Measurements from ENCODE around the gene TEDDM1. TPM values are rescaled to one million over a fixed set of nuclear protein-coding genes. Genes with fewer than 3 reads are reported as not detected.
A peak's percentile ranks its signal among the peaks of the same experiment; 100 is the strongest.

Gene TEDDM1
- total RNA-seq, 3 donors from 2014 or later (not counting 1 experiment from before 2014, with no cell fraction given) = not detected

DNA sequence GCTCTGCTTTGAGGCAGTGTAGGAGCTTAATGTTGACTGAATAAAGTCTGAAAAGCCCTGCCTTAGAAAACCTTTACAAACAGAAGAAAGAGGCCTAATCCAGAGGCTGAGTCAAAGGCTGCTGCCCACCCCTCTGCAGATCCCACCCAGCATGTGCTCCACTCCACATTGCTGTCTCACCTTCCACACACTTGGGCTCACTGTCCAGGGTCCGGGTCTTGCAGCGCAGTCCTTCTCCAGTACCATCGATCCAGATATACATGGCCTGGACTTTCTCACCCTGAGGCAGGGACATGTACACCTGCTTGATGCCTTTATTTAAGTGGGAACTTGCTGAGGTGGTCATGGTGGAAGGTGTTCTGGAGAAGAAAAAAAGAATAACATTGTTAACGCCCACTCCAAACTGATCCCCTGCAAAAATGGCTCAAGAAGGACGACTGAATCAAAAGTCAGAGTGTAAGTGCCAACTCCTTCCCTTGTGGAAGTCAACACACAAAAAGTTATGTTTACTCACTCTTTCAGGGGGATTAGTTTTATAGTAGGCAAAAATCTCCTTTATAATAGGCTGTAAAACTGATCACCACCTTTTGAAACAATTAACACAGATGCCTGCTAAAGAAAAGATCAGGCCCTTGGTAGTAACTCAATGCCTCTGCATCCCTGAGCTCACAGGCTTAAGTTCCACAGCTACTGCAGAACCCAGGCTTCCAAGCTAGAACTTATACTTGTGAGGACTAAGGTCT, 11.9 kb downstream of the TEDDM1 start:
- H3K9me3 ChIP-seq (ENCODE audit: control insufficient read depth, insufficient read depth, low read length) = no peaks in the 10 kb centered on the region
- no peaks in the 10 kb centered on the region for H3K27me3 ChIP-seq (ENCODE audit: control insufficient read depth, insufficient read depth, low read length)
- H3K27ac Mint-ChIP-seq = peak overlapping the region; percentile 86 to 97
- H3K4me3 ChIP-seq (ENCODE audit: low read length) = no peak overlapping the region
- no peak for TF ChIP-seq CTCF (IDR thresholded peaks at IDR 0.05)
- 88% methylated on average over 5 of the region's 5 CpGs for WGBS (ENCODE audit: insufficient coverage)
- intact Hi-C loops (cut with micrococcal nuclease) = no loop called here
- H3K36me3 ChIP-seq (ENCODE audit: control insufficient read depth, insufficient read depth, low read length) = peaks cover 45% of the 10 kb centered on the region
- H3K9me3 Mint-ChIP-seq = no peaks in the 10 kb centered on the region
- H3K36me3 Mint-ChIP-seq = peaks cover 33% of the 10 kb centered on the region
- DNase-seq (no peak), ATAC-seq (no peak)
- H3K4me3 Mint-ChIP-seq = peak overlapping the region; percentile 99
- H3K27ac ChIP-seq (ENCODE audit: low read length) = no peak overlapping the region
- peaks cover 34 to 38% of the 10 kb centered on the region in 2 donors for H3K4me1 Mint-ChIP-seq
- no peaks in the 10 kb centered on the region for H3K27me3 Mint-ChIP-seq (ENCODE audit: low read depth in 2 of 2)
- peaks cover 18% of the 10 kb centered on the region for H3K4me1 ChIP-seq (ENCODE audit: control insufficient read depth, insufficient read depth, low read length)

DNA sequence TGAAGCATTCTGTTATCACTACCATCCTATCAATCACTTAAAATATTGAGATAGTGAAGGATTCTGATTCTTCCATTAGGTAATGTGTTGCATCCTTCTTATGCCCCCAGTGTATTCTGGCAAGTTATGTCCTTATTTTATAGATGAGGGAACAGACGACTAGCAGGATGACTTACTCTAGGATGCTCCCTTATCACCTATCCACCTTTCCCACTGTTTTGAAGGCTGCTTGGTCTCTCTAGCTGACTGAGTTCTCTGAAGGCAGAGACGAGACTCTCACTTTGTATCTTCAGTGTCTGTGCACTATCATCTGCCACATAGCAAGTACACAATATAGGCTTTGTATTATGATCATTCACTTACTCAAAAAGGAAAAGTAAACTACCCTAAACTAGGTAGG, 12.9 kb downstream of the TEDDM1 start:
- no peak overlapping the region for H3K4me3 ChIP-seq (ENCODE audit: low read length)
- peaks cover 18% of the 10 kb centered on the region for H3K4me1 ChIP-seq (ENCODE audit: control insufficient read depth, insufficient read depth, low read length)
- 92% methylated on average over 2 of the region's 2 CpGs for WGBS (ENCODE audit: insufficient coverage)
- peaks cover 50% of the 10 kb centered on the region for H3K36me3 ChIP-seq (ENCODE audit: control insufficient read depth, insufficient read depth, low read length)
- ATAC-seq (no peak), DNase-seq (no peak)
- H3K27me3 Mint-ChIP-seq (ENCODE audit: low read depth in 2 of 2) = no peaks in the 10 kb centered on the region
- no peak overlapping the region for H3K27ac ChIP-seq (ENCODE audit: low read length)
- H3K27me3 ChIP-seq (ENCODE audit: control insufficient read depth, insufficient read depth, low read length) = no peaks in the 10 kb centered on the region
- intact Hi-C loops (cut with micrococcal nuclease) = no loop called here
- peaks cover 29 to 33% of the 10 kb centered on the region in 2 donors for H3K4me1 Mint-ChIP-seq
- no peaks in the 10 kb centered on the region for H3K9me3 Mint-ChIP-seq
- H3K4me3 Mint-ChIP-seq = no peak overlapping the region
- TF ChIP-seq CTCF (IDR thresholded peaks at IDR 0.05) = no peak
- no peaks in the 10 kb centered on the region for H3K9me3 ChIP-seq (ENCODE audit: control insufficient read depth, insufficient read depth, low read length)
- H3K27ac Mint-ChIP-seq = peak overlapping the region in 1 of 2 donors; percentile 20
- H3K36me3 Mint-ChIP-seq = peaks cover 33% of the 10 kb centered on the region

- TF ChIP-seq CTCF (IDR thresholded peaks at IDR 0.05) = no peak
- Mint-ChIP-seq H3K4me3 (no peak overlapping the region), H3K9me3 (no peaks in the 10 kb centered on the region), H3K4me1 (peaks cover 29% of the 10 kb centered on the region in 2 donors), H3K27ac (peak overlapping the region in 1 of 2 donors; percentile 20), H3K27me3 (ENCODE audit: low read depth in 2 of 2) (no peaks in the 10 kb centered on the region), H3K36me3 (peaks cover 33% of the 10 kb centered on the region)
- H3K36me3 ChIP-seq (ENCODE audit: control insufficient read depth, insufficient read depth, low read length) = peaks cover 55% of the 10 kb centered on the region
- DNase-seq = no peak
- H3K27me3 ChIP-seq (ENCODE audit: control insufficient read depth, insufficient read depth, low read length) = no peaks in the 10 kb centered on the region
- no peak overlapping the region for H3K27ac ChIP-seq (ENCODE audit: low read length)
- 99% methylated on average over 5 of the region's 5 CpGs for WGBS (ENCODE audit: insufficient coverage)
- no peak for ATAC-seq
- peaks cover 13% of the 10 kb centered on the region for H3K4me1 ChIP-seq (ENCODE audit: control insufficient read depth, insufficient read depth, low read length)
- H3K9me3 ChIP-seq (ENCODE audit: control insufficient read depth, insufficient read depth, low read length) = no peaks in the 10 kb centered on the region
- intact Hi-C loops (cut with micrococcal nuclease) = no loop called here
- no peak overlapping the region for H3K4me3 ChIP-seq (ENCODE audit: low read length)
Measured at GRCh38 chr1:182386980-182387379, 13.5 kb downstream of the TEDDM1 start.
